Left cardiac atrium (tissue), 4 donors: ENCODE results near the gene CC2D1A. TPM values are rescaled to one million over a fixed set of nuclear protein-coding genes. Genes with fewer than 3 reads are reported as not detected.
"Not testable (repeated sequence)": the region's sequence is repeated elsewhere in the genome, so short reads cannot be mapped to it uniquely, and the experiment has no call there.

ENCODE experiments used
- ATAC-seq, 2 donors: fragments of 200-7000 bp; cut with Tn5 transposase; one replicate each; pipeline ENCODE4 v1.9.1; 2020; ENCODE audit warnings: mild to moderate bottlenecking in 2 of 2, moderate library complexity in 2 of 2
- DNase-seq: peaks from one replicate; pipeline ENCODE4 v3.0.0-alpha.2; 2020
- intact Hi-C, 2 donors: fragments of 100-400 bp; cut with DNase I; formaldehyde crosslinking; loops; one replicate each; pipeline versions ENCODE4 v1.14.1 to v1.15.1; 2022 to 2023
- total RNA-seq, 2 donors: library from RNA; stranded (reverse); fragmentation: NEBNext Ultra II Directional; extraction: Animal tissue kit (Norgen Biotek cat#: 25700); gene quantifications; one replicate each; pipeline ENCODE4 v1.2.1, GENCODE V29; 2021
- donor health status: DM: no; HTN: yes; CAD: no.
- donor health status: DM: no; HTN: yes; CAD: no; lungs with severe emphysema.
- donor health status: DM: yes; HTN: yes; CAD: no.
- donor health status: Dilated cardiomyopathy.

The CC2D1A gene
- total RNA-seq, 2 donors from 2014 or later, result 19.4 to 20.5 TPM

DNA sequence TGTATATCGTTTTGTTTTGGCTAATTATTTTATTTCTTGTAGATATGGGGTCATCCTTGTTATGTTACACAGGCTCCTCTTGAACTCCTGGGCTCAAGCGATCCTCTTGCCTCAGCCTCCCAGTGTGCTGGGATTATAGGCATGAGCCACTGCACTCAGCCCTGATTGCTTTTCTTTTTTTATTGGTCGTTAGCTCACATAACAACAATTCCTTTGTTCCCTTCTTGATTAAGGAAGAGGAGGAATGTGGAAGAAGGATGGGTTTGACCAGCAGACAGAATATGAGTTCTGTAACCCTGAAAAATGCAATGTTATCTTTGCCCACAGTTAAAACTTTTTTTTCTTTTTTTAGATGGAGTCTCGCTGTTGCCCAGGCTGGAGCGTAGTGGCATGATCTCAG is 11.4 kb upstream of the CC2D1A start:
- intact Hi-C loops, result no loop called here
- DNase-seq, result no peak
- ATAC-seq, result no peak

DNA sequence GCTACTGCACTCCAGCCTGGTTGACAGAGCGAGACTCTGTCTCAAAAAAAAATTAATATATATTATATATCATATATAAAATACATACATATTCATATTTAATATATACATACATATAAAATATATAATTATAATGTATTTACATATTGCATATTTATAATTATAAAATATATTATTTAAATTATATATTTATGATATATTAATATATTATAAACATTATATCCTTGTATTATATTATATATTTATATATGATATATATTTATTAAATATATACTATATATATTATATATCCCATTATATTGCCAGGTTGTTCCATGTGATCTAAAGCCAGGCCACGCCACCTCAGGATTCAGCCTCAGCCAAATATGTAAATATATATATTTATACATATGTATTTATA is 9.8 kb upstream of the CC2D1A start:
- intact Hi-C loops, result no loop called here
- no peak for DNase-seq
- ATAC-seq, result no peak

DNA sequence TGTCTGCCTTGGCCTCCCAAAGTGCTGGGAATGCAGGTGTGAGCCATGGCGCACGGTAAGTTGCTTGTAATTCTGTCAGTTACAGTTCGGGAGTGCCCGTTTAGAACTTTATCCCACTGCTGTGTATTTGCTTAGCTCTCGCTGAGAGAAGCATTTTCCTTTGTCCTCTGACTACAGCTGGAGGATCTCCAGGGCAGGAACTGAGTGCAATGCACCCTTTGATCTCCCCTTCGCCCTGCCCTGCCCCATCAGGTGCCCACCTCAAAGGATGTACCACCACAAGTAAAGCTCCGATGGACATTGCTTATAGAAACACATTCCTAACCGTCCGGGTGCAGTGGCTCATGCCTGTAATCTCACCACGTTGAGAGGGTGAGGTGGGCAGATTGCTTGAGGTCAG is 6.6 kb upstream of the CC2D1A start:
- DNase-seq (no peak), ATAC-seq (no peak)
- intact Hi-C loops, result no loop called here

DNA sequence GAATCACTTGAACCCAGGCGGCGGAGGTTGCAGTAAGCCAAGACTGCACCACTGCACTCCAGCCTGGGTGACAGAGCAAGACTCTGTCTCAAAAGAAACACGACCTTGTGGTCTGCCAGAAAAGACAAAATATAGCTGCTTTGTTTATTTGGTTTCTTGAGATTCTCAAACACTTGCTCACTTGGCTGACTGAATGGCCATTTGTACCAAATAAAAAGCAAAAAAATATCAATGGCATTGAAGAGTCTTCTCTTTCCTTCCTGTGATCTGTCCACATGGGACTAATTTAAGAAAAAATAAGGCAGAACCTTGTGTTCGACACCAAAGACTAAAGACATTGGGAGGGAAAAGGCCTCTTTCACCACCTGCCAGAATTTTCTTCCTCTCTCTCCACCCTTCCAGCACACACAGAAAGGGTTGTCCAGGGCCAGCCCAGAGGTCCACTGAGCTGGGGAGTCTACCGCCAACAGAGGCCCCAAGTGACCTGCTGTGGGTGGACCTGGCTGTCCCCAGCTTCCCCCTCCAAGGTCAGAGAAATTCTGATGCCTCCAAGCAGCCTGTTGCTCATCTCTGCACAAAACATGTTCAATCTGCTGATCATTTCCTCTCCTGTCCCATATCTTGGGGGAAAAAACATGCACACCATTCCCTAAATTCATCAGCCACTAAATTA is 6.0 kb upstream of the CC2D1A start:
- DNase-seq (no peak), ATAC-seq (peak in 1 of 2 donors; percentile 43)
- intact Hi-C loops, result no loop called here

DNA sequence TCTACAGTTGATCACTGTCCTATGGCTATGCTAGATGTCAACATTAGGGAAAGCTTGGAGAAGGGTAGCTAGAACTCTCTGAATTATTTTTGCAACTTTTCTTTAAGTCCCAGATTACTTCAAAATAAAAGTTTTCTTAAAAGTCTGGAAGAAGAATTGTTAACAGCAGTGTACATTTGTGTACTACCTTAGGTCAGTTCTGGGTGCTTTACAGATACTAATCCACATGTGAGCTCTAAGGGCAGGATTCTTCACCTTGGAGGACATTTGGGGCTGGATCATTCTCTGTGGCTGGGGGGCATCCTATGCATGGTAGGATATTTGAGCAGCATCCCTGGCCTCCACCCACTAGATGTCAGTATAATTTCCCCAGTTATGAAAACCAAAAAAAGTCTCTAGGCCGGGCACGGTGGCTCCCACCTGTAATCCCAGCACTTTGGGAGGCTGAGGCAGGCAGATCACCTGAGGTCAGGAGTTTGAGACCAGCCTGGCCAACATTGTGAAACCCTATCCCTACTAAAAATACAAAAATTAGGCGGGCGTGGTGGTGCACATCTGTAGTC is 2.9 kb upstream of the CC2D1A start:
- intact Hi-C loops, result no loop called here
- DNase-seq (no peak), ATAC-seq (no peak)

DNA sequence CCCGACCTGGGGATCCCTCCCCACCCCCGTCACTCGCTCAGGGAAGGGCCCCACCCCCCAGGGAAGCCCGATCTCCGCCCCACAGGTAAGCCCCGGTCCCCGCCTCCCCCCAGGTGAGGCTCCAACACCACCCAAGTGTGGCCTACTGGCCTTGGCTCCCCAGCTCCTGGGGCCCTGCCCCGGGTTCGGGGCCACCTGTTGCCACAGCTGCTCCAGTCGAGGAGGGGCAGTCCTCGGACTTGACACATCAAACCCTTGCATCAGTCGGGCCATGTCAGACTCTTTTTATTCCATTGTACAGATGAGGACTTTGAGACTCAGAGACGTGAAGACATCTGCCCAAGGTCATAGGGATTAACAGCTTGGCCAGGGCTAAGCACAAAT is 512 bp downstream of the CC2D1A start:
- intact Hi-C loops, result no loop called here
- ATAC-seq (peak; percentile 22 to 45), DNase-seq (no peak)

GRCh38 chr19:13906910-13907309 is 909 bp downstream of the CC2D1A start:
- ATAC-seq (no peak), DNase-seq (no peak)
- intact Hi-C loops, result no loop called here

DNA sequence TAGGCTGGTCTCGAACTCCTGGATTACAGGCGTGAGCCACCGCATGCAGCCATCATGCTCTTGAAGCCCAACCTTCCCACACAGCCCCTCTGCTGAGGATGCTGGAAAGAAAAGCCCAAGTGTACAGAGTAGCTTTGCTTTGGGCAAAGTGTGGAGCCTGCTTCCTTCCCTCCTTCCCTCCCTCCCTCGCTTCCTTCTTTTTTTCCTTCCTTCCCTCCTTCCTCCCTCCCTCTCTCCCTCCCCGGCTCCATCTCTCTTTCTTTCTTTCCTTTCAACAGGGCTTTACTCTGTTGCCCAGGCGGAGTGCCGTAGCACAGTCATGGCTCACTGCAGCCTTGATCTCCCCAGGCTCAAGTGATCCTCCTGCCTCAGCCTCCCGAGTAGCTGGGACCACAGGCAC is 2.7 kb downstream of the CC2D1A start:
- no peak for ATAC-seq
- no peak for DNase-seq
- intact Hi-C loops, result no loop called here

- no peak for DNase-seq
- intact Hi-C loops, result no loop called here
- ATAC-seq, result no peak
Measured at GRCh38 chr19:13909430-13909829, 3.4 kb downstream of the CC2D1A start.

DNA sequence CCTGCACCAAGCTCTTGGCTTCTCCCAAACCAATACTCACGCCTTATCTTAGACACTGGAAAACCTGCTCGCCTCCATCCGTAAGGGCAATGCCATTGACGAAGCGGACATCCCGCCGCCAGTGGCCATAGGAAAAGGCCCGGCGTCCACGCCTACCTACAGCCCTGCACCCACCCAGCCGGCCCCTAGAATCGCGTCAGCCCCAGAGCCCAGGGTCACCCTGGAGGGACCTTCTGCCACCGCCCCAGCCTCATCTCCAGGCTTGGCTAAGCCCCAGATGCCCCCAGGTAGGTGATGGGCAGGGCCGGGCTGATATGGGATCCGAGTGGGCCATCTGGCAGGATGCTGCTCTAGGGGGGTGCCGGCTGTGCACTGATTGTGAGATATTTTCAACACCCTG is 7.4 kb downstream of the CC2D1A start:
- intact Hi-C loops, result no loop called here
- DNase-seq (no peak), ATAC-seq (no peak)

DNA sequence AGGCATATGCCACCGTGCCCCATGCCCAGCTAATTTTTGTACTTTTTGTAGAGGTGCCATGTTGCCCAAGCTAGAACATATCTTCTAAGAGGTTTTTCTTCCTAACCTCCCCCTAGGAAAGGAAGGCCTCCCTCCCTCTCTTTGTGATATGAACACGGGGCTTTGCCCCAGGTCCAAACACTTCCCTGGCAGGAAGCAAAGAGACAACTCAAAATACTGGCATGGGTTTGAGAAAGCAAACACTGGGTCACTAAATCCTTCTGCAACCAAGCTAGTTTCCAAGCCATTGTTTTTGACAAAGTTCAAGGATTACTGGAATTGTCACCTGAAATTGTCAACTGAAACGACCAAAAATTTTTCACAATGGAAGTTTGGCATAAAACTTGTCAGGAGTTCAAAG is 8.8 kb downstream of the CC2D1A start:
- no peak for ATAC-seq
- intact Hi-C loops, result no loop called here
- no peak for DNase-seq

DNA sequence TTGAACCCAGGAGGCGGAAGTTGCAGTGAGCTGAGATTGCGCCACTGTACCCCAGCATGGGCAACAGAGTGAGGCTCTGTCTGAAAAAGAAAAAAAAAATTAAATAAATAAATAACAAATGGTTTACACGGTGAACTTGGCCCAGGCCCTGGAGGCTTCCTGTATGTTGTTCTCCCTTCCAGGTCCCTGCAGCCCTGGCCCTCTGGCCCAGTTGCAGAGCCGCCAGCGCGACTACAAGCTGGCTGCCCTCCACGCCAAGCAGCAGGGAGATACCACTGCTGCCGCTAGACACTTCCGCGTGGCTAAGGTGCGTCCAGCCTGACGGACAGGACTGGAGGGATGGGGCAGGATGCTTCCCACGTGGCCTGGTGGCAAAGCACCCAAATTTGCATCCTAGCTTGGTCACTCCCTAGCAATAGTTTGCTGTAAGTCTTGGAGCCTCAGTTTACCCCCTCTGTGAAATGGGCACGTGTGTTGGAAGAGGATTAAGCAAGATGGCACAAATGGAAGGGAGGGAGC is 11.9 kb downstream of the CC2D1A start:
- DNase-seq (peak; percentile 45), ATAC-seq (peak; percentile 38 to 66)
- intact Hi-C loops, result no loop called here

DNA sequence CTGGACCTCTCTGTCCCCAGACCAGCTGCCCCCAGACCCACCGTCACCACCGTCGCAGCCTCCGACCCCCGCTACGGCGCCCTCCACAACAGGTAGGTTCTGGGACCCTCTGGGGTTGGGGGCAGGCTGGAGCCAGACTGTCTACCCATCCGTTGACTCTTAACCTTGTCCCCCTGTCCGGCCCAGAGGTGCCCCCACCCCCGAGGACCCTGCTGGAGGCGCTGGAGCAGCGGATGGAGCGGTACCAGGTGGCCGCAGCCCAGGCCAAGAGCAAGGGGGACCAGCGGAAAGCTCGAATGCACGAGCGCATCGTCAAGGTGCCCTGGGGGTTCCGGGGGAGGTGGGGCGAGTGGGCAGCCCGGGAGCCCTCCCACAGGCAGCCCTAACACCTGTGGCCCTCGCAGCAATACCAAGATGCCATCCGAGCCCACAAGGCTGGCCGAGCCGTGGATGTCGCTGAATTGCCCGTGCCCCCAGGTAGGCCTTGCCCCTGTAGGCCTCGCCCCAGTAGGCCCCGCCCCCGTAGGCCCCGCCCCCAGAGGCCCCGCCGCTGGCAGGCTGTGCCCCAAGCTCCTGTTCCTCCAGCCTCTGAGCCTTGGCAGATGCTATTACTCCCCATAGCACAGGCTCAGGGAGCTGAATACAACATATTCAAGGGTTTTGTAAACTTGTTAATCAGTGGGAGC is 12.9 kb downstream of the CC2D1A start:
- no peak for ATAC-seq
- intact Hi-C loops, result no loop called here
- DNase-seq, result no peak

- intact Hi-C loops, result no loop called here
- DNase-seq (no peak), ATAC-seq (no peak)
Measured at GRCh38 chr19:13920524-13920923, 14.5 kb downstream of the CC2D1A start.

DNA sequence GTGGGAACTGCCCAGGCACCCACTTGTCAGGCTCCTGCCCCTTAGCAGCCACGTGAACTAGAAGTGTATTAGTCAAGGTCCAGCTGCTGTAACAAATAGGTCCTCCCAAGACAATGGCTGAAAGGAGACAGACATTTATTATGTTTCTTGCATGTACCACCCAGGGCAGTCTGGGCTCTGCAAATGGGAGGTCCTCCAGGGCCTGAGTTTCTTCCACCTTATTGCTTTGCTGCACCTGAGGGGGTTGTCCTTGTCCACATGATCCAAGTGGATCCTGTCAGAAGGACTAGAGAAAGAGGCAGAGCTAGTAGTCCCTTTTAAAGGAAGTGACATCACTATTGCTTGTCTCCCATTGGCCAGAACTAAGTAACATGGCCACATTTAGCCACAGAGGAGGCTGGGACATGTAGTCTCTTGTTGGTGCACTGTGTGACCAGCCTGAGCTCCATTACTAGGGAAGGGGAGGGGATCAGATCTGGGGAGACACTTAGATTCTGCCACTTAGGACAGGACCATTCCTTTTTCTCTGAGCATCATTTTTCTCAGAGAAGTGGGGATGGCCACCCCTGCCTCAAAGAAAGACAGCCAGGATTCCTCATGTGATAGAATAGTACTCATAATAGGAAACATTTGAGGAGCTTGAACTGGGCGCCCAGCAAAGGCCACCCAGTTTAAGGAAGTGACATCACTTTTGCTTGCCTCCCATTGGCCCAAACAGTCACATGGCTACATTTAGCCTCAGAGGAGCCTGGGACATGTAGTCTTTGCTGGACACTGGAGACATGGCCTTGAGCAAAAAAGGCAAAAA is 15.1 kb downstream of the CC2D1A start:
- intact Hi-C loops, result no loop called here
- peak; percentile 31 to 65 for ATAC-seq
- DNase-seq, result no peak

DNA sequence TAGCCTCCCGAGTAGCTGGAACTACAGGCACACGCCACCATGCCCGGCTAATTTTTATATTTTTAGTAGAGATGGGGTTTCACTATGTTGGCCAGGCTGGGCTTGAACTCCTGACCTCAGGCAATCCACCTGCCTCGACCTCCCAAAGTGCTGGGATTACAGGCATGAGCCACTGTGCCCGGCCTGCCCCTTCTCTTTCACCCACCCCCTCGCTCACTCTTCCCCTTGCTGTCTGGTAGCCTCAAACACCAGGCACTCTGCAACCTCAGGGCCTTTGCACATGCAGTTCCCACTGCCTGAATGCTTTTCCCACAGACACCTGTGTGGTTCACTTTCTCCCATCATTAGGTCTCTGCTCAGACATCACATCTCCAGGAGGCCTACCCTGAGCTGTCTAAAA is 16.1 kb downstream of the CC2D1A start:
- ATAC-seq, intact Hi-C loops, DNase-seq: not testable (repeated sequence)

DNA sequence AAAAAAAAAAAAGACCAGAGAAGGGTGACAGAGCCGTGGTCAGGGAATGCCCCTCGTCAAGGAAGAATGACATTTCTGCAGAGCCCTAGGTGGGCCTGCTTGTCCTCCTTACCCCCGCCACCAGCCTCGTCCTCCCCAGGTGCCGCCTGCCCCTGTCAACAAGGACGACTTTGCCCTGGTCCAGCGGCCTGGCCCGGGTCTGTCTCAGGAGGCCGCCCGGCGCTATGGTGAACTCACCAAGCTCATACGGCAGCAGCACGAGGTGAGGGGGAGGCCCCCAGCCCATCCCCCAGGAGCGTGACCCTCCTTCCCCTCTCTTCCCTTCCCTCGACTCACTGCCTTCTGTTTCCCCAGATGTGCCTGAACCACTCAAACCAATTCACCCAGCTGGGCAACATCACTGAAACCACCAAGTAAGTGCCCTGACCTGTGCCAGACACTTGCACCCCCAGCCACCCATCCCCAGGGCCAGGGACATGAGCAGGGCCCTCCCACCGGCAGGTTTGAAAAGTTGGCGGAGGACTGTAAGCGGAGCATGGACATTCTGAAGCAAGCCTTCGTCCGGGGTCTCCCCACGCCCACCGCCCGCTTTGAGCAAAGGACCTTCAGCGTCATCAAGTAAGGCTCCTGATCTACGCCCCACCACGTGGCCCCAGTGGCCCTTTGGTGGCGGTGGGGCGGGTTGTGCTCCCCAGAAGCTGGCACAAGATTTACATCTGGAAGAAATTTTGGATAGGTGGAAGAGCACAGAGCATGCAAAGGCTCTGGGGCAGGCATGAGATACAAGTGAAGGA is 17.4 kb downstream of the CC2D1A start:
- no peak for ATAC-seq
- intact Hi-C loops, result no loop called here

DNA sequence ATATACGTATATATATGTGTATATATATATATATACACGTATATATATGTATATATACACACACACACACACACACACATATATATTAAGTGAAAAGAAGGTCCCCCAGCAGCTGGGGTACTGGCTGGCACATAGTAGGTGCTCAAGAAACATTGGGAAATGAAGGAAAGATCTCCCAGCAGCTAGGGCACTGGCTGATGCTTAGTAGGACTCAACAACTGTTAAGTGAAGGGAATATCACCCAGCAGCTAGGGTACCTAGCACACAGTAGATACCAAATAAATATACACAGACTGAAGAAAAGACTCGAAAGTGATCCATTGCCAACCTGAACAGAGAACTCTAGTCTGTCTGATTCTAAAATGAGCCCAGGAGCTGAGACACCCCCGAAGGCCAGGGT is 20.0 kb downstream of the CC2D1A start:
- intact Hi-C loops, result no loop called here
- ATAC-seq (no peak), DNase-seq (no peak)

More for the DNA sequence above, 17.4 kb downstream of the CC2D1A start:
- DNase-seq, result no peak

DNA sequence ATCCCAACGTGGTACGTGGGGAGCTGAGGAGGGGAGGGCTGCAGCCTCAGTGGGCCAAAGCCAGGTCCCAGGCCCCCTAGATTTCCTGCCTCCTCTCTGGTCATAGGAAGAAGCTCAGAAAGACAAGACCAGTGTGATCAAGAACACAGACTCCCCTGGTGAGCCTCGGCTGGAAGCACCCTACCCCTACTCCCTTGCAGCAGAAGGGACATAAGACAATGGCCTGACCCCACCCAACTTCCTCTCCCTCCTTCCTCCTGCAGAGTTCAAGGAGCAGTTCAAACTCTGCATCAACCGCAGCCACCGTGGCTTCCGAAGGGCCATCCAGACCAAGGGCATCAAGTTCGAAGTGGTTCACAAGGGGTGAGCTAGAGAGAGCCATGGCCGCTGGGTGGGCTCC is 20.7 kb downstream of the CC2D1A start:
- ATAC-seq, result peak in 1 of 2 donors; percentile 37
- no peak for DNase-seq
- intact Hi-C loops, result no loop called here
